Activated CD8-positive, alpha-beta memory T cell treated with anti-CD3 and anti-CD28 coated beads for 24 hours (primary cell): ENCODE results near the gene MBD1.
"Not testable (repeated sequence)": the region's sequence is repeated elsewhere in the genome, so short reads cannot be mapped to it uniquely, and the experiment has no call there.

Experiments
- DNase-seq: peaks from one replicate; pipeline ENCODE4 v3.0.0-alpha.2; 2020

MBD1 gene

GRCh38 chr18:50268022-50268747 lies 13.1 kb downstream of the MBD1 start:
- peak; percentile 90 for DNase-seq

- peak; percentile 94 for DNase-seq
Observed at GRCh38 chr18:50266248-50266704, 15.0 kb downstream of the MBD1 start, which contains the start of gene CFAP53. CFAP53 (minus strand) TSS chr18:50266495; CDS start chr18:50266404, 91 bp downstream.

- DNase-seq: no peak
Observed at GRCh38 chr18:50262977-50263376, 18.3 kb downstream of the MBD1 start.

- DNase-seq: no peak
Observed at GRCh38 chr18:50250935-50251334, 30.4 kb downstream of the MBD1 start.

GRCh38 chr18:50249576-50249975 lies 31.7 kb downstream of the MBD1 start:
- DNase-seq: no peak

- no peak for DNase-seq
Observed at GRCh38 chr18:50247561-50247960, 33.8 kb downstream of the MBD1 start.

- DNase-seq: not testable (repeated sequence)
Observed at GRCh38 chr18:50241768-50242167, 39.6 kb downstream of the MBD1 start.

GRCh38 chr18:50240080-50240563 lies 41.2 kb downstream of the MBD1 start:
- no peak for DNase-seq

- DNase-seq: no peak
Observed at GRCh38 chr18:50232419-50232818, 48.9 kb downstream of the MBD1 start.

GRCh38 chr18:50231621-50232020 lies 49.7 kb downstream of the MBD1 start:
- DNase-seq: no peak

- not testable (repeated sequence) for DNase-seq
Observed at GRCh38 chr18:50220249-50220648, 61.1 kb downstream of the MBD1 start.
